ENCODE data around the gene BBX.

Gene BBX

GRCh38 chr3:107798381-107798780 lies 275.6 kb downstream of the BBX start:
- no peak for TF ChIP-seq CTCF (IDR thresholded peaks at IDR 0.05)
- no peaks in the 10 kb centered on the region for H3K9me3 ChIP-seq (ENCODE audit: control insufficient read depth, low read length)
- H2AFZ ChIP-seq = no peak overlapping the region
- H3K79me2 ChIP-seq = no peaks in the 10 kb centered on the region
- peaks cover 3% of the 10 kb centered on the region for H3K4me1 ChIP-seq
- H3K27me3 ChIP-seq (ENCODE audit: control insufficient read depth, insufficient read depth, low read length) = no peaks in the 10 kb centered on the region
- no peak overlapping the region for H3K4me2 ChIP-seq (ENCODE audit: low read length)
- no peak overlapping the region for H3K4me3 ChIP-seq (ENCODE audit: low read depth, low read length)
- no peak overlapping the region for H3K9ac ChIP-seq
- no peak overlapping the region for H3K27ac ChIP-seq
- H3K36me3 ChIP-seq (ENCODE audit: control insufficient read depth, insufficient read depth, low read length) = no peaks in the 10 kb centered on the region

DNA sequence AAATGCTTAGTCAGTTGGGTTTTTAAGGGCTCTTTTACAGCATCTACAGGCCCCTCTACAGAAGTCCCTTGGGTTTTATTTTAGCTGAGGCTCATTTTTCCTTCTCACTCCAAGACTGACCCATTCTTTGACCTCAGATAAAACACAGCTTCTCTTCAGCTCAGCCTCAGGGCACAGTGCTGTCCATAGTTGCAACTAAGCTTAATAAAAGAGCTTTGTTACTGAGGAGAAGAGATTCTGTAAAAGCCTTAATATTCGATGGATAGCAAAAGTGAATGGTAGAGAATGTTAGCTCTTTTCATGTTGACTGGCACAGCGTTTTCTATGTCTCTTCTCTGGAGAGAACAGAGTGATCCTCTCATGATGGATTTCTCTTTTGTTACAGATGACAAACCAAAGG lies 277.9 kb downstream of the BBX start:
- Histone ChIP-seq H3K27me3 (ENCODE audit: control insufficient read depth, insufficient read depth, low read length) (no peaks in the 10 kb centered on the region), H3K4me3 (ENCODE audit: low read depth, low read length) (no peak overlapping the region), H3K9me3 (ENCODE audit: control insufficient read depth, low read length) (no peaks in the 10 kb centered on the region), H3K9ac (no peak overlapping the region), H3K4me2 (ENCODE audit: low read length) (no peak overlapping the region), H3K79me2 (no peaks in the 10 kb centered on the region), H2AFZ (no peak overlapping the region), H3K27ac (no peak overlapping the region), H3K4me1 (peaks cover 5% of the 10 kb centered on the region), H3K36me3 (ENCODE audit: control insufficient read depth, insufficient read depth, low read length) (no peaks in the 10 kb centered on the region)
- TF ChIP-seq CTCF (IDR thresholded peaks at IDR 0.05) = no peak

DNA sequence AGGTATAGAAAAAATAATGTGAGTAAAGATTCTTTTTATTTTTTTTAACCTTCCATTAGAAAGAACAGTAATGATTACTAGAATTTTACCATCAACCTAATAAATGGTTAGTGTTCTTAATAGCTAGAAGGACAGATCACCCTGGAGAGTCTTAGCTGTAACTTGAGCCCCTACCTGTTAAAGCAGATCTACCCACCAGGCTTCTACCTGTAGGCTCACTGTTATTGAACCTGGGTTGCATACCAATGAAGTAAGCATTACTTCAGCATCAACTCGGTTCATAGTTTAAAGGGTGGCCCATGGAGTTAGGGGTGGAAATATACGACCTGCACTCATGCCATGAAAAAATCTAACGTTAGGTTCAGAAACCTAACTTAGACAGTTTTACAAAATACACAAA lies 280.4 kb downstream of the BBX start:
- H3K36me3 ChIP-seq (ENCODE audit: control insufficient read depth, insufficient read depth, low read length) = no peaks in the 10 kb centered on the region
- no peaks in the 10 kb centered on the region for H3K79me2 ChIP-seq
- no peak for TF ChIP-seq CTCF (IDR thresholded peaks at IDR 0.05)
- H3K9me3 ChIP-seq (ENCODE audit: control insufficient read depth, low read length) = no peaks in the 10 kb centered on the region
- no peak overlapping the region for H3K27ac ChIP-seq
- H3K27me3 ChIP-seq (ENCODE audit: control insufficient read depth, insufficient read depth, low read length) = no peaks in the 10 kb centered on the region
- no peak overlapping the region for H3K9ac ChIP-seq
- H2AFZ ChIP-seq = no peak overlapping the region
- H3K4me3 ChIP-seq (ENCODE audit: low read depth, low read length) = no peak overlapping the region
- H3K4me1 ChIP-seq = peaks cover 3% of the 10 kb centered on the region
- H3K4me2 ChIP-seq (ENCODE audit: low read length) = no peak overlapping the region

GRCh38 chr3:107806021-107806420 lies 283.3 kb downstream of the BBX start:
- Histone ChIP-seq H2AFZ (no peak overlapping the region), H3K27ac (no peak overlapping the region), H3K9ac (no peak overlapping the region), H3K4me3 (ENCODE audit: low read depth, low read length) (no peak overlapping the region), H3K9me3 (ENCODE audit: control insufficient read depth, low read length) (no peaks in the 10 kb centered on the region), H3K4me1 (peaks cover 3% of the 10 kb centered on the region), H3K79me2 (no peaks in the 10 kb centered on the region), H3K4me2 (ENCODE audit: low read length) (no peak overlapping the region), H3K27me3 (ENCODE audit: control insufficient read depth, insufficient read depth, low read length) (no peaks in the 10 kb centered on the region), H3K36me3 (ENCODE audit: control insufficient read depth, insufficient read depth, low read length) (no peaks in the 10 kb centered on the region)
- TF ChIP-seq CTCF (IDR thresholded peaks at IDR 0.05) = no peak

- no peaks in the 10 kb centered on the region for H3K79me2 ChIP-seq
- H3K4me3 ChIP-seq (ENCODE audit: low read depth, low read length) = no peak overlapping the region
- H2AFZ ChIP-seq = no peak overlapping the region
- H3K27me3 ChIP-seq (ENCODE audit: control insufficient read depth, insufficient read depth, low read length) = no peaks in the 10 kb centered on the region
- H3K36me3 ChIP-seq (ENCODE audit: control insufficient read depth, insufficient read depth, low read length) = no peaks in the 10 kb centered on the region
- peaks cover 3% of the 10 kb centered on the region for H3K4me1 ChIP-seq
- no peak overlapping the region for H3K27ac ChIP-seq
- H3K9me3 ChIP-seq (ENCODE audit: control insufficient read depth, low read length) = no peaks in the 10 kb centered on the region
- no peak overlapping the region for H3K9ac ChIP-seq
- H3K4me2 ChIP-seq (ENCODE audit: low read length) = no peak overlapping the region
- TF ChIP-seq CTCF (IDR thresholded peaks at IDR 0.05) = no peak
Observed at GRCh38 chr3:107806536-107806935, 283.8 kb downstream of the BBX start.
